Measurements from ENCODE around the gene MPIG6B.
A peak's percentile ranks its signal among the peaks of the same experiment; 100 is the strongest.

The MPIG6B gene

GRCh38 chr6:31768363-31769257 is 45.4 kb downstream of the MPIG6B start:
- DNase-seq (ENCODE audit: low spot score) = no peak

- peak; percentile 84 for DNase-seq (ENCODE audit: low spot score)
Observed at GRCh38 chr6:31769684-31770371, 46.7 kb downstream of the MPIG6B start.

- no peak for DNase-seq (ENCODE audit: low spot score)
Observed at GRCh38 chr6:31770860-31771259, 47.7 kb downstream of the MPIG6B start.

GRCh38 chr6:31771992-31772358 is 48.8 kb downstream of the MPIG6B start:
- peak; percentile 12 for DNase-seq (ENCODE audit: low spot score)

GRCh38 chr6:31775184-31775583 is 52.0 kb downstream of the MPIG6B start:
- DNase-seq (ENCODE audit: low spot score) = no peak

GRCh38 chr6:31775633-31776484 is 52.7 kb downstream of the MPIG6B start:
- DNase-seq (ENCODE audit: low spot score) = no peak

All from CD4-positive, alpha-beta T cell treated with Interleukin-15 for 4 hours (primary cell).